NOMO-1 treated with DMSO at 0.1 percent for 48 hours (cell line): ENCODE results near the gene FBXW7.
"Not testable (repeated sequence)": the region's sequence is repeated elsewhere in the genome, so short reads cannot be mapped to it uniquely, and the experiment has no call there.

ENCODE experiments used
- DNase-seq: peaks from one replicate; lab custom pipeline; 2025; ENCODE audit not compliant: unreplicated experiment; lab: John Stamatoyannopoulos, UW

The FBXW7 gene

GRCh38 chr4:152535903-152536544, at the start of gene FBXW7:
Gene FBXW7 (minus strand): TSS chr4:152536092. CDS start chr4:152411803, 124,289 bp downstream.
- peak; percentile 98 for DNase-seq

- DNase-seq = no peak
These were observed 49.1 kb upstream of the FBXW7 start for GRCh38 chr4:152585023-152585441.

- DNase-seq = no peak
These were observed 45.8 kb upstream of the FBXW7 start for GRCh38 chr4:152581536-152582160.

- DNase-seq = no peak
These were observed 44.0 kb upstream of the FBXW7 start for GRCh38 chr4:152579916-152580315.

- no peak for DNase-seq
These were observed 43.3 kb upstream of the FBXW7 start for GRCh38 chr4:152579107-152579764.

GRCh38 chr4:152578670-152579069, 42.8 kb upstream of the FBXW7 start:
- no peak for DNase-seq

- peak; percentile 88 for DNase-seq
These were observed 42.0 kb upstream of the FBXW7 start for GRCh38 chr4:152577708-152578396.

GRCh38 chr4:152575533-152575932, 39.6 kb upstream of the FBXW7 start:
- no peak for DNase-seq

GRCh38 chr4:152573861-152574260, 38.0 kb upstream of the FBXW7 start:
- DNase-seq = no peak

- DNase-seq = peak; percentile 84
These were observed 36.7 kb upstream of the FBXW7 start for GRCh38 chr4:152572417-152573086.

- no peak for DNase-seq
These were observed 35.9 kb upstream of the FBXW7 start for GRCh38 chr4:152571770-152572169.

GRCh38 chr4:152571296-152571695, 35.4 kb upstream of the FBXW7 start:
- DNase-seq = no peak

- no peak for DNase-seq
These were observed 29.4 kb upstream of the FBXW7 start for GRCh38 chr4:152565333-152565732.

GRCh38 chr4:152564336-152564735, 28.4 kb upstream of the FBXW7 start:
- DNase-seq = no peak

- DNase-seq = peak; percentile 13
These were observed 27.3 kb upstream of the FBXW7 start for GRCh38 chr4:152563209-152563608.

GRCh38 chr4:152559641-152560040, 23.7 kb upstream of the FBXW7 start:
- peak; percentile 4 for DNase-seq

GRCh38 chr4:152558396-152558795, 22.5 kb upstream of the FBXW7 start:
- DNase-seq = no peak

- DNase-seq = no peak
These were observed 20.9 kb upstream of the FBXW7 start for GRCh38 chr4:152556834-152557233.

- DNase-seq = no peak
These were observed 20.4 kb upstream of the FBXW7 start for GRCh38 chr4:152556283-152556682.

- DNase-seq = no peak
These were observed 18.9 kb upstream of the FBXW7 start for GRCh38 chr4:152554742-152555141.

- DNase-seq = not testable (repeated sequence)
These were observed 14.8 kb upstream of the FBXW7 start for GRCh38 chr4:152550687-152551086.
